SK-N-SH (cell line): Measurements from ENCODE around the gene SIRT1. TPM values are rescaled to one million over a fixed set of nuclear protein-coding genes. Genes with fewer than 3 reads are reported as not detected.

Experiments
- CTCF ChIA-PET: fragments of 300-600, 350-600 bp; formaldehyde crosslinking; extraction: SDS; loops from one replicate; lab custom pipeline; 2021; lab: Yijun Ruan, JAX
- POLR2A ChIA-PET: fragments of 350-600 bp; sonication (Branson Sonifier 250); formaldehyde crosslinking; extraction: SDS; loops from one replicate; lab custom pipeline; 2020; ENCODE audit warnings: antibody characterized with exemption, inconsistent platforms; lab: Yijun Ruan, JAX
- DNase-seq: peaks from one replicate; pipeline ENCODE4 v3.0.0; 2012
- H2AFZ ChIP-seq: fragments of 200-600 bp; sonication (generic); 2 replicates; pipeline ENCODE4 v1.8.1; 2016; ENCODE audit warnings: antibody characterized with exemption, mild to moderate bottlenecking, low read depth
- H3F3A ChIP-seq: fragments of 200-600 bp; sonication (generic); replicated peaks from 2 replicates; pipeline ENCODE3; 2016; ENCODE audit warnings: antibody characterized with exemption, mild to moderate bottlenecking; ENCODE audit not compliant: insufficient read depth
- H3K27ac ChIP-seq, 2 experiments: fragments of 200-500 bp in 1 of 2; fragments of 200-600 bp in 1 of 2; sonication (Bioruptor generic) in 1 of 2; sonication (generic), shearing (Covaris generic) in 1 of 2; 2 replicates each; pipeline versions ENCODE4 v1.5.1 to v1.6.1; 2014 to 2016; ENCODE audit warnings: low read depth in 2 of 2, inconsistent platforms in 1 of 2, low read length in 1 of 2, mild to moderate bottlenecking in 1 of 2, mixed read lengths in 1 of 2
- H3K27me3 ChIP-seq: fragments of 200-600 bp; sonication (generic), shearing (Covaris generic); 2 replicates; pipeline ENCODE4 v1.6.1; 2016; ENCODE audit warnings: mixed run types; ENCODE audit not compliant: insufficient read depth
- H3K36me3 ChIP-seq, 2 experiments: fragments of 200-500 bp in 1 of 2; fragments of 200-600 bp in 1 of 2; sonication (Bioruptor generic) in 1 of 2; sonication (generic) in 1 of 2; replicated peaks in 1 of 2; 2 replicates each; pipeline versions ENCODE3 to v1.5.1; 2014 to 2016; ENCODE audit warnings: low read length in 1 of 2, mild to moderate bottlenecking in 1 of 2; ENCODE audit not compliant: insufficient read depth in 2 of 2, control insufficient read depth in 1 of 2
- H3K4me1 ChIP-seq, 2 experiments: fragments of 200-500 bp in 1 of 2; fragments of 200-600 bp in 1 of 2; sonication (Bioruptor generic) in 1 of 2; sonication (generic), shearing (Covaris generic) in 1 of 2; 2 replicates each; pipeline versions ENCODE4 v1.5.1 to v1.6.1; 2014 to 2016; ENCODE audit warnings: low read depth in 1 of 2, low read length in 1 of 2, mixed run types in 1 of 2; ENCODE audit not compliant: insufficient read depth in 2 of 2, control insufficient read depth in 1 of 2
- H3K4me2 ChIP-seq: fragments of 200-600 bp; sonication (generic), shearing (Covaris generic); 2 replicates; pipeline ENCODE4 v1.6.1; 2017; ENCODE audit warnings: mixed run types
- H3K4me3 ChIP-seq, 2 experiments: fragments of 200-500 bp in 1 of 2; fragments of 200-600 bp in 1 of 2; sonication (Bioruptor generic) in 1 of 2; sonication (generic), shearing (Covaris generic) in 1 of 2; 2 replicates each; pipeline versions ENCODE4 v1.5.1 to v1.8.1; 2014 to 2016; ENCODE audit warnings: low read depth in 2 of 2, inconsistent platforms in 1 of 2, low read length in 1 of 2, mild to moderate bottlenecking in 1 of 2, mixed read lengths in 1 of 2, moderate library complexity in 1 of 2
- H3K79me2 ChIP-seq: fragments of 200-600 bp; sonication (generic); 2 replicates; pipeline ENCODE4 v1.8.1; 2017; ENCODE audit warnings: mild to moderate bottlenecking; ENCODE audit not compliant: insufficient read depth
- H3K9ac ChIP-seq: fragments of 200-600 bp; sonication (generic); 2 replicates; pipeline ENCODE4 v1.6.1; 2017; ENCODE audit warnings: mixed run types
- H3K9me2 ChIP-seq: fragments of 200-600 bp; sonication (generic); 2 replicates; pipeline ENCODE4 v1.6.1; 2017; ENCODE audit warnings: mixed run types
- H3K9me3 ChIP-seq: fragments of 200-600 bp; sonication (generic); 2 replicates; pipeline ENCODE4 v1.6.1; 2017; ENCODE audit warnings: mixed run types, mild to moderate bottlenecking, moderate library complexity
- H4K20me1 ChIP-seq: fragments of 200-600 bp; sonication (generic); 2 replicates; pipeline ENCODE4 v1.6.1; 2017; ENCODE audit warnings: mild to moderate bottlenecking, mixed run types; ENCODE audit not compliant: insufficient read depth
- CTCF ChIP-seq: fragments of 200-600 bp; sonication (generic); IDR thresholded peaks from 2 replicates; pipeline ENCODE4 v1.6.1; 2017; ENCODE audit warnings: antibody characterized with exemption, mild to moderate bottlenecking, moderate library complexity
- FOXJ3 ChIP-seq: sonication (generic); formaldehyde crosslinking; IDR thresholded peaks from 2 replicates; pipeline ENCODE4 v1.5.1; 2020; ENCODE audit warnings: mild to moderate bottlenecking, missing genetic modification reagents
- IRF3 ChIP-seq: fragments of 150-350 bp; IDR thresholded peaks from 2 replicates; pipeline ENCODE4 v1.6.1; 2016; ENCODE audit warnings: mild to moderate bottlenecking, low read depth, low read length
- RCOR1 ChIP-seq: fragments of 150-350 bp; IDR thresholded peaks from 2 replicates; pipeline ENCODE4 v1.6.1; 2017; ENCODE audit warnings: antibody characterized with exemption, low read length
- RFX5 ChIP-seq: IDR thresholded peaks from 2 replicates; pipeline ENCODE4 v1.6.1; 2012; ENCODE audit warnings: mild to moderate bottlenecking, improper control_type of control experiment, low read length
- TCF12 ChIP-seq: IDR thresholded peaks from 2 replicates; pipeline ENCODE4 v1.4.0; 2012
- WGBS: methylation state at CpG from one replicate; pipeline ENCODE4 v1.1.6; 2017; ENCODE audit warnings: low lambda C conversion rate; 5-methylcytosine and 5-hydroxymethylcytosine counted together
- polyA plus RNA-seq, 3 experiments: library from polyadenylated mRNA; depleted of rRNA; stranded (reverse); fragments of >200 nt; gene quantifications; 2 replicates each; pipeline ENCODE4 v1.2.3, GENCODE V29; 2012

Gene SIRT1
- polyA plus RNA-seq, 1 of the 3 experiments (the other 2 are of a cell fraction): 6.0 TPM

GRCh38 chr10:67923551-67923950, 39.1 kb downstream of the SIRT1 start:
- POLR2A ChIA-PET: no interaction called here
- Histone ChIP-seq H3K4me3 (no peak overlapping the region), H3K27ac (no peak overlapping the region), H3K4me2 (no peak overlapping the region), H3K9me3 (no peaks in the 10 kb centered on the region), H3K79me2 (no peaks in the 10 kb centered on the region), H3K27me3 (no peaks in the 10 kb centered on the region), H3K36me3 (peaks cover 46 to 56% of the 10 kb centered on the region in 2 experiments), H2AFZ (no peak overlapping the region), H3K9ac (no peak overlapping the region), H3K4me1 (no peaks in the 10 kb centered on the region), H4K20me1 (no peaks in the 10 kb centered on the region), H3K9me2 (no peaks in the 10 kb centered on the region), H3F3A (peaks cover 21% of the 10 kb centered on the region)
- 85% methylated on average over 5 of the region's 5 CpGs for WGBS
- TF ChIP-seq RCOR1: no peak
- CTCF ChIA-PET: interaction anchor here (0.7 kb wide), 1 partner anchor 197 kb away, joined by 4 read pairs; no protein-coding TSS in a partner anchor
- DNase-seq: no peak

- Histone ChIP-seq H3K27ac (no peak overlapping the region), H3K9ac (no peak overlapping the region), H3K9me3 (no peaks in the 10 kb centered on the region), H2AFZ (no peak overlapping the region), H3K4me2 (no peak overlapping the region), H3K4me1 (no peaks in the 10 kb centered on the region), H3K27me3 (no peaks in the 10 kb centered on the region), H3K79me2 (no peaks in the 10 kb centered on the region), H3K4me3 (no peak overlapping the region)
- CTCF ChIA-PET: interaction anchor here (0.7 kb wide), 1 partner anchor 196 kb away, joined by 4 read pairs; no protein-coding TSS in a partner anchor
- WGBS: 89% methylated on average over 3 of the region's 3 CpGs
- DNase-seq: no peak
- no peak for TF ChIP-seq IRF3
- TF ChIP-seq, all 33 proteins: peak for 0
- H3F3A ChIP-seq: peaks cover 21% of the 10 kb centered on the region
- peaks cover 46 to 54% of the 10 kb centered on the region in 2 experiments for H3K36me3 ChIP-seq
- POLR2A ChIA-PET: no interaction called here
- no peaks in the 10 kb centered on the region for H3K9me2 ChIP-seq
- H4K20me1 ChIP-seq: no peaks in the 10 kb centered on the region
These were observed 39.7 kb downstream of the SIRT1 start for GRCh38 chr10:67924136-67924535.

- 83% methylated on average over 1 of the region's 1 CpG for WGBS
- no peaks in the 10 kb centered on the region for H3K9me3 ChIP-seq
These were observed 41.1 kb downstream of the SIRT1 start for GRCh38 chr10:67925449-67926005.

More at GRCh38 chr10:67925449-67926005, 41.1 kb downstream of the SIRT1 start:
- Histone ChIP-seq H3K36me3 (peaks cover 44 to 60% of the 10 kb centered on the region in 2 experiments), H2AFZ (no peak overlapping the region), H3K27me3 (no peaks in the 10 kb centered on the region), H4K20me1 (no peaks in the 10 kb centered on the region), H3K4me3 (no peak overlapping the region), H3K79me2 (no peaks in the 10 kb centered on the region), H3K4me2 (no peak overlapping the region), H3K4me1 (no peaks in the 10 kb centered on the region), H3F3A (peaks cover 21% of the 10 kb centered on the region), H3K27ac (0 out of 4 replicates have a peak overlapping the region, but pooled peaks of 1 of the 2 experiments have one; percentile 0), H3K9me2 (no peaks in the 10 kb centered on the region), H3K9ac (no peak overlapping the region)
- TF ChIP-seq FOXJ3 (CRISPR knock-in tag) (no peak), CTCF (no peak), TCF12 (no peak), RFX5 (no peak)
- CTCF ChIA-PET: no interaction called here
- DNase-seq: no peak
- POLR2A ChIA-PET: no interaction called here
